GM10266 (cell line): ENCODE results near the gene CFD.

Experiments
- DNase-seq: peaks from one replicate; pipeline ENCODE4 v3.0.0; 2012; ENCODE audit errors: extremely low spot score
- CTCF ChIP-seq: IDR thresholded peaks from 2 replicates; pipeline ENCODE4 v1.5.1; 2012; ENCODE audit warnings: mild to moderate bottlenecking, low read depth; ENCODE audit not compliant: control insufficient read depth, insufficient read depth; ENCODE audit errors: missing control alignments

Gene CFD

GRCh38 chr19:892894-893689 lies 33.6 kb downstream of the CFD start, which contains the start of the genes MED16 and RNU6-9:
TSS of gene MED16 (minus strand) at chr19:893187. CDS start at chr19:891131, 2,056 bp downstream.
TSS of gene RNU6-9 (plus strand) at chr19:893484.
- DNase-seq = peak; percentile 100
- TF ChIP-seq CTCF = no peak

- no peak for DNase-seq
- no peak for TF ChIP-seq CTCF
Observed at GRCh38 chr19:896434-896833, 37.0 kb downstream of the CFD start.

- no peak for TF ChIP-seq CTCF
- DNase-seq = no peak
Observed at GRCh38 chr19:896999-897398, 37.5 kb downstream of the CFD start.

GRCh38 chr19:897442-898039 lies 38.1 kb downstream of the CFD start:
- no peak for DNase-seq

GRCh38 chr19:898663-899062 lies 39.2 kb downstream of the CFD start:
- no peak for DNase-seq
- no peak for TF ChIP-seq CTCF

More at GRCh38 chr19:897442-898039, 38.1 kb downstream of the CFD start:
- TF ChIP-seq CTCF = peak; percentile 9

GRCh38 chr19:899336-900042 lies 40.0 kb downstream of the CFD start:
- DNase-seq = no peak
- TF ChIP-seq CTCF = no peak

GRCh38 chr19:900043-900301 lies 40.5 kb downstream of the CFD start:
- DNase-seq = no peak
- no peak for TF ChIP-seq CTCF
